Astrocyte of the spinal cord (primary cell): ENCODE data around the gene ENOX2.

Experiments used
- DNase-seq: peaks from one replicate; pipeline ENCODE4 v3.0.0; 2011; ENCODE audit warnings: low read depth, low spot score
- H3K4me3 ChIP-seq: 2 replicates; pipeline ENCODE4 v1.5.1; 2011; ENCODE audit warnings: low read depth, mild to moderate bottlenecking, low read length, moderate library complexity
- in situ Hi-C: cut with HindIII; loops from 2 replicates; pipeline ENCODE4 v1.10.0; 2017; ENCODE audit warnings: low sequenced_read_pairs
- TF ChIP-seq, protein P1 (sequence below): IDR thresholded peaks from 2 replicates; pipeline ENCODE4 v1.5.1; 2012; ENCODE audit warnings: low read depth, mild to moderate bottlenecking, low read length, inconsistent platforms

Gene ENOX2

DNA sequence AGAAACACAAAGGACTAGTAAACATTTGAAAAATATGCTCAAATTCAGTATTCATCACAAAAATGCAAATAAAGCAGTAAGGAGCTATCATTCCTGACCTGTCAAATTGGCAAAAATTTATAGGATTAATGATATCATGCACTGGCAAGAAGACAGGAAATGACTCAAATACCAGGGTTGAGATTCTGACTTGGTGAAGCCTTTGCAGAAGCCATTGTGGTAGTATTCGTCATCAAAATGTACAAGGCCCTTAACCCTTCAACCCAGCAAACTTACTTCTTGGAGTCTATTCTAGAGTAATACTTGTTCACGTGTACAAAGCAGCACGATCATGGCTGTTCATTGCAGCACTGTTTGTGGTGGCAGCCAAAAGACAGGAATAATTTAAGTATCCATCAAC lies 132.4 kb downstream of the ENOX2 start:
- in situ Hi-C loops: no loop called here
- DNase-seq: peak; percentile 77
- TF ChIP-seq, protein P1, sequence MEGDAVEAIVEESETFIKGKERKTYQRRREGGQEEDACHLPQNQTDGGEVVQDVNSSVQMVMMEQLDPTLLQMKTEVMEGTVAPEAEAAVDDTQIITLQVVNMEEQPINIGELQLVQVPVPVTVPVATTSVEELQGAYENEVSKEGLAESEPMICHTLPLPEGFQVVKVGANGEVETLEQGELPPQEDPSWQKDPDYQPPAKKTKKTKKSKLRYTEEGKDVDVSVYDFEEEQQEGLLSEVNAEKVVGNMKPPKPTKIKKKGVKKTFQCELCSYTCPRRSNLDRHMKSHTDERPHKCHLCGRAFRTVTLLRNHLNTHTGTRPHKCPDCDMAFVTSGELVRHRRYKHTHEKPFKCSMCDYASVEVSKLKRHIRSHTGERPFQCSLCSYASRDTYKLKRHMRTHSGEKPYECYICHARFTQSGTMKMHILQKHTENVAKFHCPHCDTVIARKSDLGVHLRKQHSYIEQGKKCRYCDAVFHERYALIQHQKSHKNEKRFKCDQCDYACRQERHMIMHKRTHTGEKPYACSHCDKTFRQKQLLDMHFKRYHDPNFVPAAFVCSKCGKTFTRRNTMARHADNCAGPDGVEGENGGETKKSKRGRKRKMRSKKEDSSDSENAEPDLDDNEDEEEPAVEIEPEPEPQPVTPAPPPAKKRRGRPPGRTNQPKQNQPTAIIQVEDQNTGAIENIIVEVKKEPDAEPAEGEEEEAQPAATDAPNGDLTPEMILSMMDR: no peak
- H3K4me3 ChIP-seq: no peak overlapping the region

DNA sequence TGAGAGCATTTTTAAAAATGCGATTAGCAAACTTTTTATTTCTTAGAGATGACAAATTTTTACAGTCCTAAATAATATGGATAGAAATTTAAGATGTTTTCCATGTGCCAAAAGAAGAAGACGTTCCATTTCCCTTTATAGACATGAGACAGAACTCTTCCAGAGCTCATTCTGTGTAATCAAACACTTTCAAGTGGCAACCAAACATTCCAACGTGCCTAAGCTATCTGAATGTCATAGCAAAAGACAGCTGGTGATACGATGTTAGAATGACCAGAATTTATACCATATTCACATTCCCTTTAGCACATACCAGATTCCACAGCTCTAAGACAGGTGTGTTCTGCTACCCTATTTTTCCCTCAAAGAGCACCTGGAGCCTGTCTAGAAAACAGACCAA lies 133.2 kb downstream of the ENOX2 start:
- H3K4me3 ChIP-seq: no peak overlapping the region
- TF ChIP-seq, protein P1: no peak
- DNase-seq: no peak
- in situ Hi-C loops: no loop called here

DNA sequence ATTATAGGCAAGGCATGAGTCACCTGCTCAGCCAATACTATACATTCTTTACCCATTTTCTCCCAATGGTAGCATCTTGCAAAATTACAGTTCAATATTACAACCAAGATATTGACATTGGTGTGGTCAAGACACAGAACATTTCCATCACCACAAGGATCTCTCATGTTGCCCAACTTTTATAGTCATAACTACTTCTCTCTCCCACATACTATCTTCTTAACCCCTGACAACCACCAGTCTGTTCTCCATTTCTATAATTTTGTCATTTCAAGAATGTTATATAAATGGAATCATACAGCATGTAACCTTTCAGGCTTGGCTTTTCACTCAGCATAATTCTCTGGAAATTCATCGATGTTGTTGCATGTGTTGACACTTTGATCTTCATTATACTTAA lies 144.9 kb downstream of the ENOX2 start:
- TF ChIP-seq, protein P1: no peak
- no peak for DNase-seq
- no peak overlapping the region for H3K4me3 ChIP-seq
- in situ Hi-C loops: no loop called here

DNA sequence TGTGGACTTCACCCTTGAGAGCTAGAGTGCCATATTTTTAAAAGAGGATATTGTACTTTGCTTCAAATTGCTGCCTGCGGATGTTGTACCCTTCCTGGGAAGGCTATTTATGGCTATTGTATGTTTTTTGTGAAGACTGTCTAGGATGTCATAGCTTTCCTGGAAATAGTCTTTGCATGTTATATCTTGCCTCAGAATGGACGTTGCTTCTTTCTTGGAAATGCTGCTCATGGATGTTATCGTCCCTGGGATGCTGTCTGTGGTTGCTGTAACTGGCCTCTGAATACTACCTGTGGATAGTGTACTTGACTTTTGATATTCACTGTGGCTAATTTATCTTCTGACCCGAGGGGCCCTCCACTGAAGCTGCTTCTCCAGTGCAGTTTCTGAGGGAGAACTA lies 146.8 kb downstream of the ENOX2 start:
- in situ Hi-C loops: no loop called here
- DNase-seq: no peak
- H3K4me3 ChIP-seq: no peak overlapping the region
- TF ChIP-seq, protein P1: no peak

DNA sequence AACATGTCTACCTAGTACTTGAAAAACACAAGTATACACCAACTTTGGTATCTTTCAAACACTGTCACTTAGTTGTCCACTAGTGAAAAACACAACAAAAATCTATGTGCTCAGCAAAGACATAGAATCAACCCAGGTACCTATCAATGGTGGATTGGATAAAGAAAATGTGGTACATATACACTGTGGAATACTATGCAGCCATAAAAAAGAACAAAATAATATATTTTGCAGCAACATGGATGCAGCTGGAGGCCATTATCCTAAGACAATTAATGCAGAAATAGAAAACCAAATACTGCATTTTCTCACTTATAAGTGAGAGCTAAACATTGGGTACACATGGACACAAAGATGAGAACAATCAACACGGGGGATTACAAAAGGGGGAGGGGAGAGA lies 148.7 kb downstream of the ENOX2 start:
- DNase-seq: no peak
- H3K4me3 ChIP-seq: no peak overlapping the region
- in situ Hi-C loops: no loop called here
- TF ChIP-seq, protein P1: no peak

DNA sequence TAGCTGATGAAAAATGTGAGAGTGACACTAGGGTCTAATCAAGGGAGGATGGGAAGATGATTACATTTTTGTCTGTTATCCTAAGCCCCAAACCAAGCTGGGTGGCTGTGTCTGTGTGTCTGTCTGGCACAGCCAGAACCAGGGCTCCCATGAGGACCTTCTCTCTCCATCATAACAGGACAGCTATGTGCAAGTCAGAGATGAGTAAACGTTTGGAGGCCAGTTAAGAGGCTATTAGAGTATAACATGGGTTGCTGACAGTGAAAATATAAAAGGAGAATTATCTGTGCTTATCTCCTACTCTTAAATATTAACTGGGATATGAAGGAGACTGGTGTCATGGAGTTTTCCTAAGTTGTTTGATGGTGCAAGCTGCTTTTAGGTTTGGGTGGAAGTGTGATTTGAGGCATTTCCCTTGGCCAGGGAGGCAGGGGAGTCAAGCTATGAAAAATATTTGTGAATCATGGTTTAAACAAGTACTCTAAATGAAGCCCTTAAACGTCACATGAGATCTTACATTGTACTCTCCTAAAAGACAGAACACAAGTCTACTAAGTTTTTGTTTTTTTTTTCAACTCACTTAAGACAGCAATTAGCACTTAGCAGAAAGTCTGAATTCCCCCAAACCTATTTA lies 156.2 kb downstream of the ENOX2 start:
- in situ Hi-C loops: no loop called here
- no peak overlapping the region for H3K4me3 ChIP-seq
- no peak for DNase-seq
- TF ChIP-seq, protein P1: no peak
